Testis (tissue), 2 donors: Measurements from ENCODE around the gene ANO9.

Source experiments
- CTCF ChIP-seq, 3 experiments: fragments of 450-650 bp in 2 of 3; fragments of 200-600 bp in 1 of 3; sonication (generic) in 1 of 3; IDR thresholded peaks; one replicate each; pipeline ENCODE4 v1.5.1; 2016 to 2019; ENCODE audit warnings: antibody characterized with exemption in 3 of 3, mild to moderate bottlenecking in 2 of 3, moderate library complexity in 1 of 3
- POLR2A ChIP-seq: fragments of 450-650 bp; IDR thresholded peaks from one replicate; pipeline ENCODE4 v1.6.1; 2017; ENCODE audit warnings: antibody characterized with exemption, mild to moderate bottlenecking, moderate library complexity

GRCh38 chr11:479311-479710 lies 37.5 kb upstream of the ANO9 start:
- TF ChIP-seq POLR2A (no peak), CTCF (IDR thresholded peaks at IDR 0.05) (no peak)
